ENCODE results near the gene ELOVL4.

ELOVL4 gene

DNA sequence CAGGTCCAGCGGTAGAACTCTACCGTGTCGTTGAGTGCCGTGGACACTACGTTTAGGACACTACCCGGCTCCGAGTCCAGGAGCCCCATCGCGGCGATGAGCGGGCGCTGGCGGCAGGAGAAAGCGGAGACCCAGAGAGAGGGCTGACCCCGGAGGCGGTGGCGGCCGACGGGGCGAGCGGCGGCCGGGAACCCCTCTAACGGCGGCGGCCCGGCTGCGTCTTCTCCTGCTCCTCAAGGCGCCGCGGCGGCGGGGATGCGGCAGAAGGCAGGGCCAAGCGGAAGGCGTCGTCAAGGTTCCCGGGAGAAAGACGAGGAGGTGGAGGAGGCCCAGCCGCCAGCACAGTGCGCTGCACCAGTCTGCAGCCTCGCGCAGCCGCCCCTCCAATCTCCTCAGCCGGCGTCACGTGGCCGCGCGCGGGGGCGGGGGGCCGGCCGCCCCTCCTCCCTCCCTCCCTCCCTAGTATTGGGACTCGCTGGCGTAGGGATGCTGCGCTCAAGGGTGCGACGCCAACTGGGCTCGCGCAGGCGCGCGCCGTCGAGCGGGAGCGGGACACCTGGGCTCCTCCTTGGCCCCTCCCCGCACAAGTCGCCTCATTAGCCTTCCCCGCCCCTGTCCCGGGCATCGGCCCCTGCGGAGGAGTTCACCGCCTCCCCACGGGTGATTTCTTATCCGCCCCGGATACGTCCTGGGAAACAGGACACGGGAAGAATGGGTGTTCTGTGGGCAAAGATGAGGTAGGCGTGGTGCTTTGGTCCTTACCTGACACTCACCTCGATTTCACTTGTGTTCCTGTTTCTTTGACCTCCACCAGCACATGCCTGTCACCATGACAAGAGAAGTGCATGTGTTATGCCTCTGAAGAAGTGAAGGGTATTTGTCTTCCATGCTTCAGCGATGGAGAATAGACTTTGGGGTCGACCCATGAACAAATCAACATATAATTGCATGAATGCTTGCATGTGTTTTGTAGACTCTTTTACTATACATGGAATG, at the start of gene ELOVL4:
Gene ELOVL4 (minus strand): TSS at position 363 of the 996 bp plus-strand sequence. CDS start 274 bp downstream, at position 89.
- peak; percentile 20 to 50 (median 22) for DNase-seq

DNA sequence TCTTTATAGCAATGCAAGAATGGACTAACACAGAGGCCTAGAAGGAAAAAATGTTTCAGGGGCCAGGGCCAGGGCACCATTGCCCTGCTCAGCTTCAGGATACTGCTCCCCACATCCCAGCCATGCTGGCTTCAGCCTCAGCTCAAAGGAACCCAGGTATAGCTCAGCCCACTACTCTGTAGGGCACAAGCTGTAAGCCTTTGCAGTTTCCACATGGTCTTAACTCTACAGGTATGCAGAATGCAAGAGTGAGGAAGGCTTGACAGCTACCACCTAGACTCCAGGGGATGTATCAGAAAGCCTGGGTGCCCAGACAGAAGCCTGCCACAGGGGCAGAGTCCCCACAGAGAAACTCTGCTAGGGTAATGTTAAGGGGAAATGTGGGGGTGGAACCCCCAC, 46.6 kb upstream of the ELOVL4 start:
- DNase-seq, result no peak

DNA sequence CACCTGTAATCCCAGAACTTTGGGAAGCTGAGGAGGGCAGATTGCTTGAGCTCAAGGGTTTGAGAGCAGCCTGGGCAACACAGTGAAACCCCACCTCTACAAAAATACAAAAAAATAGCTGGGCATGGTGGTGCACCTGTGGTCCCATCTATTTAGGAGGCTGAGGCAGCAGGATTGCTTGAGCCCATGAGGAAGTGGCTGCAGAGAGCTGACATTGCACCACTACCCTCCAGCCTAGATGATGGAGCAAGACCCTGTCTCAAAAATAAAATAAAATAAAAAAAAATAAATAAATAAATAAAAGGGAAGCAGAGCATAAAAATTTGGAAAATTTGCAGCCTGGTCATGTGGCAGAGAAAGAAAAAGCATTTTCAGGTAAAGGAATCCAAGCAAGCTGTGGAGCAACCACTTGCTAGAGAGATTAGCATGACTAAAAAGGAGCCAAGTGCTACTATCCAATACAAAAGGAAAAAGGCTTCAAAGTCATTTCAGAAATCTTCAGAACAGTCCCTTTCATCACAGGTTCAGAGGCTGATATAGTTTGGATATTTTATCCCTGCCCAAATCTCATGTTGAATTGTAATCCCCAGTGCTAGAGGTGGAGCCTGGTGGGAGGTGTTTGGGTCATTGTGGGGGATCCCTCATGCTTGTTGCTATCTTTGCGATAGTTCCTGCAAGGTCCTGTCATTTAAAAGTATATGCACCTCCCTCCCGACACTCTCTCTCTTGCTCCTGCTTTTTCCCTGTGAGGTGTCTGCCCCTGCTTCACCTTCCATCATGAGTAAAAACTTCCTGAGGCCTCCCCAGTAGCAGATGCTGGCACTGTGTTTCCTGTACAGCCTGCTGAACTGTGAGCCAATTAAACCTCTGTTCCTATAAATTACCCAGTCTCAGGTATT, 45.9 kb upstream of the ELOVL4 start:
- no peak for DNase-seq

DNA sequence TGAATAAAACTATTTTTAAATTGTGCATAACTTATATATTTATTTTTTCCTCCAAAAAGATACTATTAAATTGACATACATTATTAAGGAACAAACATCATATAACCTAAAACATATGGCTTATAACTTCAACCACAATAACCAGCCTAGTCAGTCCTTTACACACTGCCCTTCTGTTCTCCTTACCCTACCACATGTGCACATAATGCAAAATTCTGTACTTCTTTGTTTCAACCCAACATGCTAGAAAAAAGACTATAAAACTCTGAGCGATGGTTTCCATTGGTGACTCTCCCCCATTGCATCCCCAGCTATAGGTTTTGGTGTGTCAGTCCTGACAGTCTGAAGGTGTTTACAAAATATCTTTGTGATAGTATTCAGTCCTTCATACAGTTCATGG, 42.3 kb upstream of the ELOVL4 start:
- DNase-seq, result no peak

DNA sequence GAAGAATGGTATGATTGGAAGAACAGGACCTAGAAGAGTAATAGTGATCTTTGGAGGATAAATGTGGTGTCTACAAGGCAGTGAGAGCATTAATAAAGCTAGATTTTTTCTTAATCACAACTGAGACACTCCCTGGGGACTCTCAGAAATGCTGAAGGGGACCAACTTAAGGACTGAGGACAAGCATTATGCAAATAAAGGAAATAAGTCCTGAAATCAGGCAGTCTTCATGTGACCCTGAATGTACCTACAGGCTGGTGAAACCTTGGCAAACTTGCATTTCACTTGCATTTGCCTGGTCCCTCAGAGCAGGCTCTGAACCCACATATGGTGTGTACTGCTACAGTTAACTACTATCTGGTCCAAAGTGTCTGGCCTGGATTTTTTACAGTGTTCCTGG, 37.8 kb upstream of the ELOVL4 start:
- DNase-seq, result no peak

DNA sequence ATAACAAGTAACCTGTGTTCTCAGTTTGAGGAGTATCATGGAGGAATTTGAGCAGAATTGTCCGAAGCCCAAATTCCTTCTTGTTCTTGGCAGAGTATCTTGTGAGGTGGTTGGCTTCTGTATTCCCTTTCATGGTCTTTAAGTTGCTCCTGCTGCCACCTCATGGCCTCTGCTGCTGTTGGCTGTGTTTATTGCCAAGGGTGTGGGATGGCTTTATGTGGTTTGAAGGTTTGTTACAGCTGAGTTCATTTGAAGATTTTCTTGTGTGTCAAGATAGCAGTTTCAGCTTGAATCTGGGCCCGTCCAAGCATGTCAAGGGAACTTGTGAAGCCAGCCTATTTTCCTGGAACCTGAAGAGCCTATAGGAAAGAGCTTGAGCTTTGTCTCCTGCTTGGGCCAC, 36.9 kb upstream of the ELOVL4 start:
- DNase-seq, result no peak

DNA sequence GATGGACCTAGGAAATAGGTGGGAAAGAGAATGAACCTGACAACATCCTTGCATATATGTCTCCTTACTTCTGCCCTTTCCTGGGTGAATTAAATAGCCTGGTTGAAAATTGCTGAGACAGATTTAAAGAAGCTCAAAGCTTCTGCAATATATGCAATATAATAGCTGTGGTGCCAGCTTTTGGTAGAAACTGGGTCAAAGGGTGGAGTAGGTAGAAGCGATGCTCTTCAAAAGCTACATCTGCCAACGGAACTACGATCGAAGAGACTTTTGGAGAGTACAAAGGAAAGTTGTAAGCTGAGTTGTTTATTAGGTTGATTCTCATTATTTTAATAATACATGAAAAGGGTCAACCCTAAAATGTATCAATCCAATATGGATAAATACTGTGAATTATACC, 34.3 kb upstream of the ELOVL4 start:
- DNase-seq, result no peak

DNA sequence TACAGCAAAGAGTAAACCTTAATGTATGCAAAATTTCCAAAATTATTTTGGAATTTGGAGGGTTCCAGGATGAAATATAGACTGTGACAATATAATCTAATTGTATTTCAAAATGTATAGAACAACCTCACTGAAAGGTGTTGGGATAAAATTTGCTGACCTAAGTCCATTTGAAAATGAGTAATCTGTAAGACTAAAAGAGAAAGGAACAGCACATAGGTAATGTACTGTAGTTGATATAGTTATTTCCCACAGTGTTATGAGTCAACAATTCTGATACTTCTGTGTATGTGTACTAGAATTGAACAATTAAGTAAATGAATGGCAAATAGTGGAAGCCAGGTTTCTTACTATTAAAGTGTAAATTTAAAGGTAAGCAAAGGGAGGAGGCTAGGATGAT, 23.8 kb upstream of the ELOVL4 start:
- no peak for DNase-seq

DNA sequence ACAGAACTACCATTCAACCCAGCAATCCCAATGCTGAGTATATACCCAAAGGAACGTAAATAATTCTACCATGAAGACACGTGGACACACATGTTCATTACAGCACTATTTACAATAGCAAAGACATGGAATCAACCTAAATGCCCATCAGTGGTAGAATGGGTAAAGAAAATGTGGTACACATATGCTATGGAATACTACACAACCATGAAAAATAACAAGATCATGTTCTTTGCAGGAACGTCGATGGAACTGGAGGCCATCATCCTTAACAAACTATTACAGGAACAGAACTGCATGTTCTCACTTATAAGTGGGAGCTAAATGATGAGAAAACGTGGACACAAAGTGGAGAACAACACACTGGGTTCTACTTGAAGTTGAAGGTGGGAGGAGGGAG, 22.4 kb upstream of the ELOVL4 start:
- DNase-seq, result no peak

DNA sequence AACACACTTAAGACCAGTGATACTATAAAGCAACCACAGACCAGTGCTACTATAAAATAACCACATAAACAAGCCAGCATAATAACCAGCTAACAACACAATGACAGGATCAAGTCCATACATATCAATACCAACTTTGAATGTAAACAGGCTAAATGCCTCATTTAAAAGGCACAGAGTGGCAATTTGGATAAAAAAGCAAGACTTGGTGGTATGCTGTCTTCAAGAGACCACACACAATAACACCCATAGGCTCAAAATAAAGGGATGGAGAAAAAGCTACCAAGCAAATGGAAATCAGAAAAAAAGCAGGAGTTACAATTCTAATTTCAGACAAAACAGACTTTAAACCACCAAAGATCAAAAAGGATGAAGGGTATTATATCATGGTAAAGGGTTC, 19.8 kb upstream of the ELOVL4 start:
- no peak for DNase-seq

DNA sequence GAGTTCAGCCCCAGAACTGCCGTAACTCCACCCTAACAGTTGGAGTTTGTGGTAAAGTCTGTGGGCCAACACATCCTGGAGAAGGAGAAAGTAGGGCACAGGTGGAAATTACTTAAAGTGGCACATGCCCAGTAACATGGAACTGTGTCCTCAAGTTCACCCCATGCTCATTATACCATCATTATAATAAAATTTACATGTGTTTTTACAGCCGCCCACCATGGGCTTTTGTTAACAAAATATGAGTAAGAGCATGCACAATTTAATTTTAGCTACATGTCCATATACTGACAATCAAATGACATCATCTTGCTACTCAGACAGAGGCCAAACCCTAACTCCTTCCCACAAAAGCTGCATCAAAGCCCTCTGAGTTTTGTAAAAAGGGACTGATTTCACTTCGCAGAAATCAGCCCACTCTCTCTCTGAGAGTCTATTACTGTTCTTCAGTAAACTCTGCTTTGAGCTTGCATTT, 17.3 kb upstream of the ELOVL4 start:
- no peak for DNase-seq

DNA sequence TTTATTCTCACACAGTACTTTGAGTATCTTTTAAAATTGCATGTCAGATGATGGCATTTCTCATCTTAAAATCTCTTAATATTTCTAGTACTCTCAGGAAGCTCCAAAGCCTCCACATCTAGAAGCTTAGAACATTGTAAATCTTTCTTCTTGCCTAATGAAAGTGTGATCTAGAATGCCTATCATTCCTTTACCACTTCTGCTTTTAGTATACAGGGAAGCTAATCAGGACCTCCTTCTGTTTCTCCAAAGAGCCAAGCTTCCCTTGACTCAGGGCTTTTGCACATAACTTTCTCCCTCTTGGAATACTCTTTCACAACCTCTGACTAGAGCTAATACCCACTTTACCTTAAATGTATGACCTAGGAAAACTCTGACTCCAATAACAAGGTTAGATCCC, 7.5 kb upstream of the ELOVL4 start:
- DNase-seq, result no peak

DNA sequence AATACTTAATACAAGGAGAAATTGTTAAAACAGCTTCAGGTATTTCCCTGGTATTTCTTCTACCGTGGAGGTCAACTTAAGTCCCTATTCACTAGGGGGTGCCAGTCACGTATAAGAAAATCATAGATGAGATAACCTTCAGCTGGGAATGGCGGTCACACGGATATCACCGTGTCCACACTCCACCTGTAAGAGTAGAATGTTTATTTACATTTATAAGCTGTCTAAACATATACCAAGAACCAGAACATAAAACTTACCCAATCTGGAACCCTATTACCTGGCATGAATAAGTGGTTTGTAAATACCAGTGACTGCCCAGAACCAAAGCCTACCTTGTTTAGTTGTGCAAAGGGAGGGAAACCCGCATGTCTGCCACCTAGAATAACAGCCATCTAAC, 1.9 kb upstream of the ELOVL4 start:
- DNase-seq, result peak; percentile 77 to 89 (median 82)

DNA sequence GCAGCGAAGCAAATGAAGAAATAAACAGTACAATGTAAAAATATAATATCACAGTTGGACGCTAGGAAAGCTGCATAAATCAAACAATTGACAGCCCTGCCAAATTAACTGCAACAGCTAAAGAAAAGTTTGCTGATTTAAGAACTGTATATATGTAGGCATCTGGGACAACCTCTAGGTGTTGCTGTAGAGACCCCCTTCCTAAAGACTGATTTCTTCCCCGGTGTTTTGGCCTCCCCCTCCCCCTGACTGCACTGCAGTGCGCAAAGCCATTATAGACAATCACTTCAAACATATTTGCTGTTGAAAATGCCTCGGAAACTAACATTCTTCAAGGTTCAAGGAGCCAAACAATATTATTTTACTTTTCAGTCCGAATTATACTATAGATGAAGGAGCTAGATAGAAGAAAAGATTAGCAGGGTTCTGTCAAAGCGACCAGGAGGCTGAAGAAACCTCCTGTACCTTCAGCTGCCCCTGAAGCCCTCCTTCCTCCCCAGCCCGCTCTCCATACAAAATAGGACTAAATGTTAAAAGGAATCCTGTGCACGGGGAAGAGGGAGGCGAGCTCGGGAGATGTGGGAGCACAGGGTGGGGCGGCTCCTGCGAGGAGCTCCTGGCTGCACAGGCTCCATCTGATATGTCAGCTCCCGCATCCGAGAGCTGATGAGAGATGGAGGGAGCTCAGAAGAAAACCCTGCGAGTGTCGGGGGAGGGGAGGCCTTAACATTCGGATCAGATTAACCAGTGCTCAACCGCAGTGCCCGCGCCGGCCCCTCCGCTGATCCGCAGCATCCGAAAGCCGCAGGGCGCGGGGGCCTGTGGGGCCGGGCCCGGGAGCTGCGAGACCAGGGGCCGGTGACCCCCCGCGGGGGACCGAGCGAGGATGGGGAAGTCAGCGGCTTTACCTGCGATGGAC, 822 bp downstream of the ELOVL4 start:
- peak in 1 of 3 donors; percentile 8 for DNase-seq

DNA sequence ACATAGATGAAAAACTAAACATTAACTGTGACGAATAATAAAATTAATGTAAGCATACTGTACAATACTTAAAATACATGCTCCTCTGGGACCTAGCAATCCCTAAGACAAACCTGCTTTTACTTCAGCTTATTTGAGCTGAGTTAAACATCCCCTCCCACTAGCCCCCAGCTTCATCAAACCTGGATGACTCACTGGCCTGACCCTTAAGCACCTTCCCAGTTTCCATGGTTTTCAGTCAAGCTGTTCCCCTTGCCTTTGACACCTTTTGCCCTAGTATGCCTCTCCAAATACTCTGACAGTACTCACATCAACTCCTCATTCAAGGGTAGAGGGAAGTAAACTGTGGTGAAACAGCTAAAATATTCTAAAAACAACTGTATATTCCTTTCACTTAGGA, 4.2 kb downstream of the ELOVL4 start:
- no peak for DNase-seq

DNA sequence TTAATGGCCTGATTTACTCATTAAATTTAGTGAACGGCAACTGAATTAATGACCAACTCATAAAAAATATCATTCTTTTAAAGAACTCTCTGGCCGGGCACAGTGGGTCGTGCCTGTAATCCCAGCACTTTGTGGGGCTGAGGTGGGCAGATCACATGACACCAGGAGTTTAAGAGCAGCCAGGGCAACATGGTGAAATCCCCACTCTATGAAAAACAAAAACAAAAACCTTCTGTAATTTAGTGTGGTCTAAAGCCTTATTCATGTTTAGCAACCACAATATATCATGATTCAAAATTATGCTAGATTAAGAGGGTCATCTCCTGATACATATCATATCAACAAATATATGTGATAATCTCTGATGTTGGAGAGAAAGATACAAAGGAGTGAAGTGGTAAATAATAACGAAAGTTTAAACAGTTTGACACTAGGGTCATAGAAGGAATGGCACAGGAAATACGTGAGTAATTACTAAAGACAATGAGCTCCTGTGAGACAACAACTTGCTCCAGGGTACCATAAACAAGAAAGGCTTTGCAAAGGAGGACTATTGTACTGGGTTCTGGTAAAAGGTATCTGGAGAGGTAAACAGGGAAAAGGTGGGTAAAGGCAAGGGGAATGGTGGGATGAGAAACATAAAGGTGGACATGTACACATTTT, 5.7 kb downstream of the ELOVL4 start:
- no peak for DNase-seq

DNA sequence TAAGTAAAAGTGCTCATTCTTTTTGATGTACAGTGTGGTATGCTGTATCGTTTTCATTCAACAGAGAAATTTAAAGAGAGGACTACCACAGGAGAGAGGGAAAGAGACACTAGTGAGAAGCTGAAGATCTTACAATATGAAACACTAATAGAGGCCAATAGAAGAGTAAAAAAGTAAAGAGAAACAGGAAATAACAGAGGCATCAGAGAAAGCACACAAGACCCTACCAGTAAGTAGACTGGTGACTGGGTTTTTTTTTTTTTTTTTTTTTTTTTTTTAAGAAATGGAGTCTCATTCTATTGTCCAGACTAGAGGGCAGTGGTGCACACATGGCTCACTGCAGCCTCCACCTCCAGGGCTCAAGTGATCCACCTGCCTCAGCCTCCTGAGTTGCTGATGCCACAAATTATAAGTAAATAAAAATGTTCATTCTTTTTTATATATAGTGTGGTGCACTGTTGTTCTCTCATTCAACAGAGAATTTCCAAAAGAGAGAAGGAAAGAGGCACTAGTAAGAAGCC, 18.8 kb downstream of the ELOVL4 start:
- no peak for DNase-seq

DNA sequence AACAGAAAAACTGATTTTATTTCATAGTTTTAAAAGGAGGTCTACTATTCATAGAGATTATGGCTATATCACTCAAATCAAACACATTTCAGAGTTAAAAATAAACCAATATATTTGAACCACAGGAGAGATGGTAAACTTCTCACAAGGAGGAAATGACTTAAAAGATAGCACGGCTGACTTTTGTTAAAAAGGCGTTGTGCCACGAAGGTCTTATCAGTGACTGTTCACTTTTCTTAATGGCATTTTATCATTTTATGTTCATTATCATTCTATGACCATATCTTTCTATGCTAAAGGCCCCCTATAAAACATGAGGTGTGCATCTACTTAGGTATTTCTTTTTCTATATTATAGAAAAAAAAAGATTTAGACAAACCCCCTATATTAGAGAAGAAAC, 19.6 kb downstream of the ELOVL4 start:
- no peak for DNase-seq

DNA sequence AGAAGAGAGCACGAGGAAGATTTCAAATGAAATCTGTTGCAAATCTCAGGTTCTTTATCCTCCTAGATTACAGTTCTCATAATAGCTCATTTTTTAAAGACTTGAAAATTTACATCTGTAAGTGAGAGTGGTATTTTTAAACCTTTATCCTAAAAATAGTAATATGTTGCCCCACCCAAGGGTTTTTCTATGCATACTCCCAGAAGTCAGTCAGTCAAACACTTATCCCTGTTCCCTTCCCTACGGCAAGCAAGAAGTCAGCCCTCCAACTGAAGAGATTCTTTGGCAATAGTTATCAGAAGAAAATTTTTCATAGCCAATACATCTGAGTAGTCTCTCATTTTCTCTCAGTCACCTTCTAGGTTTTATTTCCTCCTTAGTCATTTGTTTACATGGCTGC, 24.1 kb downstream of the ELOVL4 start:
- no peak for DNase-seq

DNA sequence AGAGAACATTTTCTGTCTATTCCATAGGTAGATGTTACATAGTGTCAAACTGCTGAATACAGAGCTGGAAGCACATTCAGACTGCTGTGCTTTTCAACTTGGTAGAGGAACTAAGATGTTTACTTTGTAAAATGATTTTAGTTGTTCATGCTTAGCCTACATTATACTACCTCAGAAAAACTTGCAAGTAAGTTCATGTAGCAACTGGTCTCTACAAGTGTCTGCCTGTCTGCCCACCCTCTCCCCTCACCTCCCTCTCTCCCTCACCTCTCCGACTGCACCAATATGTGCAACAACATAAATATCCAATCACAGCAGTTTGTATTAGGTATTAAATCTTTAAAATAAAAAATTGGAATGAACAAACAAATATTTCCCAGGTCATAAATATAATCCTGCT, 25.3 kb downstream of the ELOVL4 start:
- no peak for DNase-seq

DNA sequence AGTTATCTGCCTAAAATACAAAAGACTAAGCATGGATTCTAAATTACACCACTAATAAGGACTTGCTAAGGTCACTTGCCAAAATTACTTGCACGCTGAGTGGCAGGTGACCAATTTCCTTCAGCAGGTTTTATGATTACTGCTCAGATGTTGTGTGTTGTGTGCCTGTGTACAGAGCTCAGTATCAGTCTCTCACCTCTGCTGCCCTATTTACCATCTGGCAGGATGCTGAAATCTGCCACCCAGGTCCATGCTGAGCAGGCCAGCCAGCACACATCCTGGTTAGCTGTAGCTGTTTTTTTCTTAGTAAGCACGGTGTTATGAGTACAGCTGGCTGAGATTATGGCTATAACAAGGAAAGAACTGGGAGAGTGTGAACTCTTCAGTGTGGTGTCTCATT, 34.0 kb downstream of the ELOVL4 start:
- DNase-seq, result no peak

DNA sequence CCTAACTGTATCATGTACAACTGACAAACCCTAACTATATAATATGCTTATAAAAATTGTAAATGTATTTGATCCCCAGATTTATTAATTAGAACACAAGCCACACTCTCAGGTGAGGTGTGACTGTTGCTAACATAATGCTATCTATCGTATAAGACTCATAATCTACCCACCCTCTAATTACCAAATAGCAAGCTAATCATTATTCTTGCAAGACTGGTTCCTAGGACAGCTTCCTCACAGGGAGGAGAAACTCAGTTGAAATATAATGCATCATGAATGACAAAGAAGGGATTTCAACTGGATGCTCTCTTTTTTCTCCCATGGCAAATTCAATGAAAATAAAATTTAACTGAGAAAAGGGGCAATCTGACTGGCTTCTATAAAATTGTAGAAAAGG, 35.4 kb downstream of the ELOVL4 start:
- DNase-seq, result no peak

Data from suppressor macrophage treated with lipopolysaccharide for 1 hour (primary cell).